SK-N-SH (cell line): ENCODE data around the gene SLC25A10. TPM values are rescaled to one million over a fixed set of nuclear protein-coding genes. Genes with fewer than 3 reads are reported as not detected.

Experiments used
- CTCF ChIA-PET: fragments of 300-600, 350-600 bp; formaldehyde crosslinking; extraction: SDS; loops from one replicate; lab custom pipeline; 2021; lab: Yijun Ruan, JAX
- POLR2A ChIA-PET: fragments of 350-600 bp; sonication (Branson Sonifier 250); formaldehyde crosslinking; extraction: SDS; loops from one replicate; lab custom pipeline; 2020; ENCODE audit warnings: antibody characterized with exemption, inconsistent platforms; lab: Yijun Ruan, JAX
- DNase-seq: peaks from one replicate; pipeline ENCODE4 v3.0.0; 2012
- H2AFZ ChIP-seq: fragments of 200-600 bp; sonication (generic); 2 replicates; pipeline ENCODE4 v1.8.1; 2016; ENCODE audit warnings: antibody characterized with exemption, mild to moderate bottlenecking, low read depth
- H3F3A ChIP-seq: fragments of 200-600 bp; sonication (generic); replicated peaks from 2 replicates; pipeline ENCODE3; 2016; ENCODE audit warnings: antibody characterized with exemption, mild to moderate bottlenecking; ENCODE audit not compliant: insufficient read depth
- H3K27ac ChIP-seq, 2 experiments: fragments of 200-500 bp in 1 of 2; fragments of 200-600 bp in 1 of 2; sonication (Bioruptor generic) in 1 of 2; sonication (generic), shearing (Covaris generic) in 1 of 2; 2 replicates each; pipeline versions ENCODE4 v1.5.1 to v1.6.1; 2014 to 2016; ENCODE audit warnings: low read depth in 2 of 2, inconsistent platforms in 1 of 2, low read length in 1 of 2, mild to moderate bottlenecking in 1 of 2, mixed read lengths in 1 of 2
- H3K27me3 ChIP-seq: fragments of 200-600 bp; sonication (generic), shearing (Covaris generic); 2 replicates; pipeline ENCODE4 v1.6.1; 2016; ENCODE audit warnings: mixed run types; ENCODE audit not compliant: insufficient read depth
- H3K36me3 ChIP-seq, 2 experiments: fragments of 200-500 bp in 1 of 2; fragments of 200-600 bp in 1 of 2; sonication (Bioruptor generic) in 1 of 2; sonication (generic) in 1 of 2; replicated peaks in 1 of 2; 2 replicates each; pipeline versions ENCODE3 to v1.5.1; 2014 to 2016; ENCODE audit warnings: low read length in 1 of 2, mild to moderate bottlenecking in 1 of 2; ENCODE audit not compliant: insufficient read depth in 2 of 2, control insufficient read depth in 1 of 2
- H3K4me1 ChIP-seq, 2 experiments: fragments of 200-500 bp in 1 of 2; fragments of 200-600 bp in 1 of 2; sonication (Bioruptor generic) in 1 of 2; sonication (generic), shearing (Covaris generic) in 1 of 2; 2 replicates each; pipeline versions ENCODE4 v1.5.1 to v1.6.1; 2014 to 2016; ENCODE audit warnings: low read depth in 1 of 2, low read length in 1 of 2, mixed run types in 1 of 2; ENCODE audit not compliant: insufficient read depth in 2 of 2, control insufficient read depth in 1 of 2
- H3K4me2 ChIP-seq: fragments of 200-600 bp; sonication (generic), shearing (Covaris generic); 2 replicates; pipeline ENCODE4 v1.6.1; 2017; ENCODE audit warnings: mixed run types
- H3K4me3 ChIP-seq, 2 experiments: fragments of 200-500 bp in 1 of 2; fragments of 200-600 bp in 1 of 2; sonication (Bioruptor generic) in 1 of 2; sonication (generic), shearing (Covaris generic) in 1 of 2; 2 replicates each; pipeline versions ENCODE4 v1.5.1 to v1.8.1; 2014 to 2016; ENCODE audit warnings: low read depth in 2 of 2, inconsistent platforms in 1 of 2, low read length in 1 of 2, mild to moderate bottlenecking in 1 of 2, mixed read lengths in 1 of 2, moderate library complexity in 1 of 2
- H3K79me2 ChIP-seq: fragments of 200-600 bp; sonication (generic); 2 replicates; pipeline ENCODE4 v1.8.1; 2017; ENCODE audit warnings: mild to moderate bottlenecking; ENCODE audit not compliant: insufficient read depth
- H3K9ac ChIP-seq: fragments of 200-600 bp; sonication (generic); 2 replicates; pipeline ENCODE4 v1.6.1; 2017; ENCODE audit warnings: mixed run types
- H3K9me2 ChIP-seq: fragments of 200-600 bp; sonication (generic); 2 replicates; pipeline ENCODE4 v1.6.1; 2017; ENCODE audit warnings: mixed run types
- H3K9me3 ChIP-seq: fragments of 200-600 bp; sonication (generic); 2 replicates; pipeline ENCODE4 v1.6.1; 2017; ENCODE audit warnings: mixed run types, mild to moderate bottlenecking, moderate library complexity
- H4K20me1 ChIP-seq: fragments of 200-600 bp; sonication (generic); 2 replicates; pipeline ENCODE4 v1.6.1; 2017; ENCODE audit warnings: mild to moderate bottlenecking, mixed run types; ENCODE audit not compliant: insufficient read depth
- CHD2 ChIP-seq: fragments of 150-350 bp; IDR thresholded peaks from 2 replicates; pipeline ENCODE4 v1.6.1; 2018; ENCODE audit warnings: low read length; ENCODE audit not compliant: partially characterized antibody
- EP300 ChIP-seq, 2 experiments: IDR thresholded peaks; 2 replicates each; pipeline versions ENCODE4 v1.4.0 to v1.6.1; 2012; ENCODE audit warnings: borderline replicate concordance in 1 of 2, low read depth in 1 of 2, low read length in 1 of 2
- EZH2phosphoT487 ChIP-seq: fragments of 200-600 bp; sonication (generic); IDR thresholded peaks from 2 replicates; pipeline ENCODE4 v1.6.1; 2017; ENCODE audit warnings: low read depth, mixed run types, mild to moderate bottlenecking, antibody characterized with exemption, moderate library complexity, borderline replicate concordance
- IRF3 ChIP-seq: fragments of 150-350 bp; IDR thresholded peaks from 2 replicates; pipeline ENCODE4 v1.6.1; 2016; ENCODE audit warnings: mild to moderate bottlenecking, low read depth, low read length
- JUND ChIP-seq: IDR thresholded peaks from 2 replicates; pipeline ENCODE4 v1.4.0; 2012
- MXI1 ChIP-seq: IDR thresholded peaks from 2 replicates; pipeline ENCODE4 v1.6.1; 2012; ENCODE audit warnings: mild to moderate bottlenecking, low read depth, low read length, improper control_type of control experiment
- RAD21 ChIP-seq: IDR thresholded peaks from 2 replicates; pipeline ENCODE4 v1.6.1; 2012; ENCODE audit warnings: mild to moderate bottlenecking, low read length
- RFX5 ChIP-seq: IDR thresholded peaks from 2 replicates; pipeline ENCODE4 v1.6.1; 2012; ENCODE audit warnings: mild to moderate bottlenecking, improper control_type of control experiment, low read length
- RXRA ChIP-seq: IDR thresholded peaks from 2 replicates; pipeline ENCODE4 v1.4.0; 2012; ENCODE audit warnings: low read depth, mild to moderate bottlenecking, borderline replicate concordance
- SIN3A ChIP-seq: IDR thresholded peaks from 2 replicates; pipeline ENCODE4 v1.6.1; 2012; ENCODE audit warnings: low read depth, mild to moderate bottlenecking, low read length, moderate library complexity, borderline replicate concordance
- TCF12 ChIP-seq: IDR thresholded peaks from 2 replicates; pipeline ENCODE4 v1.4.0; 2012
- YY1 ChIP-seq: IDR thresholded peaks from 2 replicates; pipeline ENCODE4 v1.4.0; 2012; ENCODE audit warnings: low read depth, mild to moderate bottlenecking
- WGBS: methylation state at CpG from one replicate; pipeline ENCODE4 v1.1.6; 2017; ENCODE audit warnings: low lambda C conversion rate; 5-methylcytosine and 5-hydroxymethylcytosine counted together
- polyA plus RNA-seq, 3 experiments: library from polyadenylated mRNA; depleted of rRNA; stranded (reverse); fragments of >200 nt; gene quantifications; 2 replicates each; pipeline ENCODE4 v1.2.3, GENCODE V29; 2012
- TF ChIP-seq, protein P1 (sequence below): fragments of 200-600 bp; sonication (generic); IDR thresholded peaks from 2 replicates; pipeline ENCODE4 v1.6.1; 2017; ENCODE audit warnings: antibody characterized with exemption, mild to moderate bottlenecking, moderate library complexity
- TF ChIP-seq, protein P2 (sequence below): IDR thresholded peaks from 2 replicates; pipeline ENCODE4 v1.4.0; 2012; ENCODE audit warnings: low read depth, borderline replicate concordance
- TF ChIP-seq, protein P3 (sequence below): fragments of 150-350 bp; IDR thresholded peaks from 2 replicates; pipeline ENCODE4 v1.6.1; 2017; ENCODE audit warnings: antibody characterized with exemption, low read length, low read depth, borderline replicate concordance

SLC25A10 gene
- polyA plus RNA-seq, 1 of the 3 experiments (the other 2 are of a cell fraction), result 34.7 TPM

GRCh38 chr17:81696218-81696941, 15.7 kb upstream of the SLC25A10 start (continued):
- no peak for TF ChIP-seq EP300 (IDR thresholded peaks at IDR 0.05; ENCODE audit: borderline replicate concordance in 1 of 2, low read depth in 1 of 2, low read length in 1 of 2)
- TF ChIP-seq CHD2, result no peak
- TF ChIP-seq, protein P1, sequence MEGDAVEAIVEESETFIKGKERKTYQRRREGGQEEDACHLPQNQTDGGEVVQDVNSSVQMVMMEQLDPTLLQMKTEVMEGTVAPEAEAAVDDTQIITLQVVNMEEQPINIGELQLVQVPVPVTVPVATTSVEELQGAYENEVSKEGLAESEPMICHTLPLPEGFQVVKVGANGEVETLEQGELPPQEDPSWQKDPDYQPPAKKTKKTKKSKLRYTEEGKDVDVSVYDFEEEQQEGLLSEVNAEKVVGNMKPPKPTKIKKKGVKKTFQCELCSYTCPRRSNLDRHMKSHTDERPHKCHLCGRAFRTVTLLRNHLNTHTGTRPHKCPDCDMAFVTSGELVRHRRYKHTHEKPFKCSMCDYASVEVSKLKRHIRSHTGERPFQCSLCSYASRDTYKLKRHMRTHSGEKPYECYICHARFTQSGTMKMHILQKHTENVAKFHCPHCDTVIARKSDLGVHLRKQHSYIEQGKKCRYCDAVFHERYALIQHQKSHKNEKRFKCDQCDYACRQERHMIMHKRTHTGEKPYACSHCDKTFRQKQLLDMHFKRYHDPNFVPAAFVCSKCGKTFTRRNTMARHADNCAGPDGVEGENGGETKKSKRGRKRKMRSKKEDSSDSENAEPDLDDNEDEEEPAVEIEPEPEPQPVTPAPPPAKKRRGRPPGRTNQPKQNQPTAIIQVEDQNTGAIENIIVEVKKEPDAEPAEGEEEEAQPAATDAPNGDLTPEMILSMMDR, result no peak

DNA sequence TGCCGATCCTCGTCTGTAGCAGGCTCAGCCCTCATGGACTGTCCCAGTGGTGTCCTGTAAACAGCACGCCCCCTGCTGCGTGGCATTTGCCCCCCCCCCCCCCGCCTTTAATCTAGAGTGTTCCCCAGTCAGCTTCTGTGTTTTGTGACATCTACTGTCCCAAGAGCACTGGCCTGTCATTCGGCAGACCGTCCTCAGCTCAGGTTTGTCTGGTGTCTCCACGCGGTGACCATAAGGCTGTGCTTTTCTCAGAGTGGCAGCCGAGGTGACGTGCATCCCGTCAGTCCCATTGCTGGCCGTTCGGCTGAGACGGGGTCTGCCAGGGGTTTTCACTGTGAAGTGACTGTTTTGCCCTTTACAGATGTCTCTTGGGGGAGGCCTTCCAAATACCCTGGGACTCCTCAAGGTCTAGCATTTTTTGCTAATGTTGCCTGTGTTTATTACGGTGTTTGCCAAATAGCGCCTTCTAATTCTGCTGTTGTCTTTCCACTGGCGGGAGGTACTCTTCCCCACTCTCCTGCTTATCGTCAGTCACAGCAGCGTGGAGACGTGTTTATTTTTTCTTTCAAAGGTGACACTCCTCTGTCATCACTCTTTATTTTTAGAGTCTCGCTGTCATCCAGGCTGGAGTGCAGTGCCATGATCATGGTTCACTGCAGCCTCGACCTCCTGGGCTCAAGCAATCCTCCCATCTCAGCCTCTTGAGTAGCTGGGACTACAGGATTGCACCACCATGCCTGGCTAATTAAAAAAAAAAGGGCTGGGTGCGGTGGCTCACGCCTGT, 14.6 kb upstream of the SLC25A10 start:
- H3K9me3 ChIP-seq, result no peaks in the 10 kb centered on the region

More for the DNA sequence above, 14.6 kb upstream of the SLC25A10 start:
- Histone ChIP-seq H3K79me2 (peaks cover 92% of the 10 kb centered on the region), H3K4me1 (peaks cover 14 to 19% of the 10 kb centered on the region in 2 experiments; a peak in 2 of 4 replicates), H4K20me1 (peaks cover 54% of the 10 kb centered on the region), H3F3A (peaks cover 48% of the 10 kb centered on the region), H3K4me2 (no peak overlapping the region), H3K27ac (no peak overlapping the region), H3K27me3 (no peaks in the 10 kb centered on the region), H3K4me3 (no peak overlapping the region), H3K36me3 (peaks cover 58 to 74% of the 10 kb centered on the region in 2 experiments), H3K9ac (no peak overlapping the region), H2AFZ (no peak overlapping the region), H3K9me2 (no peaks in the 10 kb centered on the region)
- no peak for DNase-seq
- ChIA-PET POLR2A (interaction anchor here (1.5 kb wide), 1 partner anchor 32 kb away, joined by 3 read pairs; no protein-coding TSS in a partner anchor), CTCF (no interaction called here)
- TF ChIP-seq EZH2phosphoT487 (no peak), TCF12 (no peak), JUND (no peak), RXRA (no peak), RFX5 (no peak), SIN3A (no peak), IRF3 (no peak), YY1 (no peak), MXI1 (no peak), RAD21 (no peak)
- TF ChIP-seq, protein P2, sequence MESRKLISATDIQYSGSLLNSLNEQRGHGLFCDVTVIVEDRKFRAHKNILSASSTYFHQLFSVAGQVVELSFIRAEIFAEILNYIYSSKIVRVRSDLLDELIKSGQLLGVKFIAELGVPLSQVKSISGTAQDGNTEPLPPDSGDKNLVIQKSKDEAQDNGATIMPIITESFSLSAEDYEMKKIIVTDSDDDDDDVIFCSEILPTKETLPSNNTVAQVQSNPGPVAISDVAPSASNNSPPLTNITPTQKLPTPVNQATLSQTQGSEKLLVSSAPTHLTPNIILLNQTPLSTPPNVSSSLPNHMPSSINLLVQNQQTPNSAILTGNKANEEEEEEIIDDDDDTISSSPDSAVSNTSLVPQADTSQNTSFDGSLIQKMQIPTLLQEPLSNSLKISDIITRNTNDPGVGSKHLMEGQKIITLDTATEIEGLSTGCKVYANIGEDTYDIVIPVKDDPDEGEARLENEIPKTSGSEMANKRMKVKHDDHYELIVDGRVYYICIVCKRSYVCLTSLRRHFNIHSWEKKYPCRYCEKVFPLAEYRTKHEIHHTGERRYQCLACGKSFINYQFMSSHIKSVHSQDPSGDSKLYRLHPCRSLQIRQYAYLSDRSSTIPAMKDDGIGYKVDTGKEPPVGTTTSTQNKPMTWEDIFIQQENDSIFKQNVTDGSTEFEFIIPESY, result no peak
- TF ChIP-seq, protein P3, sequence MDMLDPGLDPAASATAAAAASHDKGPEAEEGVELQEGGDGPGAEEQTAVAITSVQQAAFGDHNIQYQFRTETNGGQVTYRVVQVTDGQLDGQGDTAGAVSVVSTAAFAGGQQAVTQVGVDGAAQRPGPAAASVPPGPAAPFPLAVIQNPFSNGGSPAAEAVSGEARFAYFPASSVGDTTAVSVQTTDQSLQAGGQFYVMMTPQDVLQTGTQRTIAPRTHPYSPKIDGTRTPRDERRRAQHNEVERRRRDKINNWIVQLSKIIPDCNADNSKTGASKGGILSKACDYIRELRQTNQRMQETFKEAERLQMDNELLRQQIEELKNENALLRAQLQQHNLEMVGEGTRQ, result no peak
- WGBS, result 97% methylated on average over 25 of the region's 25 CpGs
